H1 (cell line): ENCODE measurements around the gene LCLAT1. TPM values are rescaled to one million over a fixed set of nuclear protein-coding genes. Genes with fewer than 3 reads are reported as not detected.

ENCODE experiments used
- CTCF ChIA-PET: fragments of 300-600 bp; sonication (Branson Sonifier 250); formaldehyde crosslinking; loops from one replicate; lab custom pipeline; 2021; ENCODE audit not compliant: partially characterized antibody; lab: Charles Lee
- POLR2A ChIA-PET: fragments of 300-600 bp; sonication (Branson Sonifier 250); formaldehyde crosslinking; loops from one replicate; lab custom pipeline; 2021; ENCODE audit warnings: inconsistent platforms; ENCODE audit not compliant: partially characterized antibody; lab: Charles Lee
- DNase-seq, 2 experiments: peaks; one replicate each; pipeline versions ENCODE4 v3.0.0 to v3.0.0-alpha.2; 2010 to 2022; ENCODE audit warnings: low spot score in 2 of 2, low read depth in 1 of 2, mixed read lengths in 1 of 2
- FAIRE-seq: peaks from 2 replicates; lab custom pipeline; 2011; peaks lifted over from hg19 to GRCh38; lab: Jason Lieb, UNC
- H2AFZ ChIP-seq: 2 replicates; pipeline ENCODE4 v1.8.1; 2012; ENCODE audit warnings: low read length, inconsistent platforms
- H2AK5ac ChIP-seq: 2 replicates; pipeline ENCODE4 v1.6.1; 2013; ENCODE audit warnings: low read depth, low read length
- H2BK120ac ChIP-seq: replicated peaks from 2 replicates; pipeline ENCODE3; 2013; ENCODE audit warnings: low read depth, low read length, inconsistent platforms
- H2BK12ac ChIP-seq: 2 replicates; pipeline ENCODE4 v1.6.1; 2013; ENCODE audit warnings: low read depth, low read length
- H2BK15ac ChIP-seq: 2 replicates; pipeline ENCODE4 v1.6.1; 2013; ENCODE audit warnings: low read length
- H2BK20ac ChIP-seq: 2 replicates; pipeline ENCODE4 v1.6.1; 2013; ENCODE audit warnings: low read length
- H2BK5ac ChIP-seq: 2 replicates; pipeline ENCODE4 v1.6.1; 2013; ENCODE audit warnings: low read depth, low read length
- H3K14ac ChIP-seq: 2 replicates; pipeline ENCODE4 v1.6.1; 2013; ENCODE audit warnings: inconsistent platforms; ENCODE audit not compliant: insufficient read length
- H3K18ac ChIP-seq: 2 replicates; pipeline ENCODE4 v1.6.1; 2013; ENCODE audit warnings: low read length; ENCODE audit errors: extremely low read depth
- H3K23ac ChIP-seq: 2 replicates; pipeline ENCODE4 v1.6.1; 2013; ENCODE audit warnings: inconsistent platforms; ENCODE audit not compliant: insufficient read length
- H3K23me2 ChIP-seq: 2 replicates; pipeline ENCODE4 v1.6.1; 2013; ENCODE audit warnings: low read depth, low read length
- H3K27ac ChIP-seq: 2 replicates; pipeline ENCODE4 v1.6.1; 2011; ENCODE audit warnings: low read depth, low read length, inconsistent platforms
- H3K27me3 ChIP-seq, 4 experiments: replicated peaks in 1 of 4; 1 replicate in 1 of 4; 2 replicates in 3 of 4; pipeline versions ENCODE4 v1.6.1 to v1.8.1; 2011 to 2013; ENCODE audit warnings: low read length in 3 of 4, mild to moderate bottlenecking in 3 of 4, inconsistent platforms in 2 of 4, mixed read lengths in 2 of 4, moderate library complexity in 1 of 4; ENCODE audit not compliant: control insufficient read depth in 3 of 4, insufficient read depth in 3 of 4; ENCODE audit errors: extremely low read depth in 1 of 4
- H3K36me3 ChIP-seq, 4 experiments: 2 replicates each; pipeline versions ENCODE4 v1.6.1 to v1.8.1; 2011 to 2013; ENCODE audit warnings: mild to moderate bottlenecking in 4 of 4, low read length in 3 of 4, moderate library complexity in 2 of 4, control low read depth in 1 of 4, inconsistent platforms in 1 of 4; ENCODE audit not compliant: insufficient read depth in 4 of 4, control insufficient read depth in 2 of 4
- H3K4ac ChIP-seq: replicated peaks from 2 replicates; pipeline ENCODE3; 2013; ENCODE audit warnings: low read length, low read depth, mixed read lengths, inconsistent platforms; ENCODE audit not compliant: insufficient read length
- H3K4me1 ChIP-seq, 4 experiments: replicated peaks in 1 of 4; 1 replicate in 1 of 4; 2 replicates in 3 of 4; pipeline versions ENCODE4 v1.6.1 to v1.8.1; 2011 to 2013; ENCODE audit warnings: low read length in 3 of 4, inconsistent platforms in 2 of 4, mixed read lengths in 1 of 4; ENCODE audit not compliant: insufficient read depth in 4 of 4, control insufficient read depth in 3 of 4
- H3K4me2 ChIP-seq, 2 experiments: 2 replicates each; pipeline versions ENCODE4 v1.6.1 to v1.8.1; 2011 to 2013; ENCODE audit warnings: low read depth in 2 of 2, low read length in 2 of 2, control low read depth in 1 of 2, inconsistent platforms in 1 of 2, mild to moderate bottlenecking in 1 of 2; ENCODE audit not compliant: insufficient read depth in 1 of 2
- H3K4me3 ChIP-seq, 4 experiments: fragments of 200-600, 300-600 bp in 1 of 4; sonication (generic), shearing (Covaris generic), sonication (Bioruptor Twin) in 1 of 4; 2 replicates each; pipeline versions ENCODE4 v1.5.1 to v1.8.1; 2011 to 2016; ENCODE audit warnings: low read length in 4 of 4, low read depth in 3 of 4, control low read depth in 2 of 4, inconsistent platforms in 2 of 4, mild to moderate bottlenecking in 2 of 4, mixed read lengths in 1 of 4, moderate library complexity in 1 of 4; ENCODE audit not compliant: insufficient read depth in 2 of 4; ENCODE audit errors: extremely low read depth in 1 of 4
- H3K56ac ChIP-seq: replicated peaks from 2 replicates; pipeline ENCODE3; 2013; ENCODE audit warnings: low read depth, mild to moderate bottlenecking, mixed read lengths, low read length, inconsistent platforms; ENCODE audit not compliant: insufficient read length
- H3K79me1 ChIP-seq: 2 replicates; pipeline ENCODE4 v1.6.1; 2013; ENCODE audit warnings: low read depth, low read length, control low read depth
- H3K79me2 ChIP-seq, 2 experiments: 2 replicates each; pipeline versions ENCODE4 v1.6.1 to v1.8.1; 2012 to 2013; ENCODE audit warnings: low read length in 2 of 2, mild to moderate bottlenecking in 2 of 2, inconsistent platforms in 1 of 2; ENCODE audit not compliant: insufficient read depth in 2 of 2, control insufficient read depth in 1 of 2
- H3K9ac ChIP-seq, 4 experiments: replicated peaks in 1 of 4; 1 replicate in 1 of 4; 2 replicates in 3 of 4; pipeline versions ENCODE4 v1.6.1 to v1.8.1; 2011 to 2013; ENCODE audit warnings: low read depth in 3 of 4, low read length in 3 of 4, control low read depth in 2 of 4, mild to moderate bottlenecking in 2 of 4, moderate library complexity in 2 of 4, inconsistent platforms in 1 of 4; ENCODE audit errors: extremely low read depth in 1 of 4
- H3K9me3 ChIP-seq, 2 experiments: 2 replicates each; pipeline versions ENCODE4 v1.6.1 to v1.8.1; 2012 to 2013; ENCODE audit warnings: mild to moderate bottlenecking in 2 of 2, moderate library complexity in 2 of 2, control low read depth in 1 of 2, inconsistent platforms in 1 of 2, low read depth in 1 of 2, low read length in 1 of 2, mixed read lengths in 1 of 2; ENCODE audit not compliant: insufficient read depth in 2 of 2
- H4K20me1 ChIP-seq, 2 experiments: replicated peaks in 1 of 2; 2 replicates each; pipeline versions ENCODE3 to v1.8.1; 2011 to 2013; ENCODE audit warnings: inconsistent platforms in 2 of 2, low read length in 2 of 2, mild to moderate bottlenecking in 1 of 2; ENCODE audit not compliant: insufficient read depth in 2 of 2, control insufficient read depth in 1 of 2
- H4K5ac ChIP-seq: 2 replicates; pipeline ENCODE4 v1.6.1; 2013; ENCODE audit warnings: low read length, low read depth, mixed read lengths, inconsistent platforms; ENCODE audit not compliant: insufficient read length
- H4K8ac ChIP-seq: 2 replicates; pipeline ENCODE4 v1.8.0; 2013; ENCODE audit warnings: mild to moderate bottlenecking, moderate library complexity, low read length, inconsistent platforms; ENCODE audit not compliant: insufficient read depth; ENCODE audit errors: extremely low read depth
- H4K91ac ChIP-seq: replicated peaks from 2 replicates; pipeline ENCODE3; 2013; ENCODE audit warnings: low read length, mixed read lengths, inconsistent platforms; ENCODE audit not compliant: insufficient read length
- BACH1 ChIP-seq: IDR thresholded peaks from 2 replicates; pipeline ENCODE4 v1.6.1; 2012; ENCODE audit warnings: low read length, improper control_type of control experiment
- BRCA1 ChIP-seq: IDR thresholded peaks from 2 replicates; pipeline ENCODE4 v1.6.1; 2012; ENCODE audit warnings: low read depth, low read length, improper control_type of control experiment
- CEBPB ChIP-seq: IDR thresholded peaks from 2 replicates; pipeline ENCODE4 v1.6.1; 2012; ENCODE audit warnings: low read depth, low read length
- CHD2 ChIP-seq: IDR thresholded peaks from 2 replicates; pipeline ENCODE4 v1.6.1; 2012; ENCODE audit warnings: low read length, improper control_type of control experiment
- CREB1 ChIP-seq: IDR thresholded peaks from 2 replicates; pipeline ENCODE4 v1.6.1; 2012; ENCODE audit warnings: inconsistent platforms
- EP300 ChIP-seq, 2 experiments: IDR thresholded peaks; 1 replicate in 1 of 2; 2 replicates in 1 of 2; pipeline ENCODE4 v1.6.1; 2011 to 2012; ENCODE audit warnings: low read depth in 2 of 2, low read length in 2 of 2, mild to moderate bottlenecking in 2 of 2, borderline replicate concordance in 1 of 2, inconsistent platforms in 1 of 2, moderate library complexity in 1 of 2
- KDM1A ChIP-seq: fragments of 200-600, 300-600 bp; sonication (generic); IDR thresholded peaks from 2 replicates; pipeline ENCODE4 v1.7.1; 2016; ENCODE audit warnings: mild to moderate bottlenecking, low read length, borderline replicate concordance
- MAFK ChIP-seq: IDR thresholded peaks from 2 replicates; pipeline ENCODE4 v1.6.1; 2012; ENCODE audit warnings: low read depth, mild to moderate bottlenecking, improper control_type of control experiment, low read length
- RBBP5 ChIP-seq: IDR thresholded peaks from 2 replicates; pipeline ENCODE4 v1.7.1; 2012; ENCODE audit warnings: low read depth, mild to moderate bottlenecking, inconsistent platforms, low read length, moderate library complexity, borderline replicate concordance
- RFX5 ChIP-seq: IDR thresholded peaks from 2 replicates; pipeline ENCODE4 v1.6.1; 2011; ENCODE audit warnings: low read depth, low read length, improper control_type of control experiment, borderline replicate concordance
- TAF7 ChIP-seq: optimal IDR thresholded peaks from 2 replicates; pipeline ENCODE3; 2011; ENCODE audit warnings: low read depth, mild to moderate bottlenecking, inconsistent platforms, low read length, moderate library complexity, borderline replicate concordance
- TBP ChIP-seq: IDR thresholded peaks from 2 replicates; pipeline ENCODE4 v1.6.1; 2011; ENCODE audit warnings: low read depth, low read length, improper control_type of control experiment
- ZNF274 ChIP-seq: IDR thresholded peaks from 2 replicates; pipeline ENCODE4 v1.7.0; 2012; ENCODE audit warnings: low read length, borderline replicate concordance; ENCODE audit errors: extremely low read depth
- WGBS, 2 experiments: shearing (Covaris generic) in 1 of 2; methylation state at CpG; one replicate each; pipeline versions ENCODE4 v1.1.6 to v1.1.7; 2013 to 2015; ENCODE audit warnings: low lambda C conversion rate in 2 of 2, mixed read lengths in 2 of 2, inconsistent platforms in 1 of 2, low coverage in 1 of 2, missing lambda C conversion rate in 1 of 2; ENCODE audit not compliant: insufficient replicate concordance in 2 of 2, insufficient coverage in 1 of 2, insufficient read length in 1 of 2; ENCODE audit errors: extremely low coverage in 1 of 2, missing lambda C conversion rate in 1 of 2; 5-methylcytosine and 5-hydroxymethylcytosine counted together
- polyA plus RNA-seq, 7 experiments: library from polyadenylated mRNA; depleted of rRNA in 3 of 7; stranded (reverse) in 5 of 7; unstranded in 2 of 7; fragments of >200 nt in 5 of 7; fragments of 200-250 nt in 2 of 7; gene quantifications; 1 replicate in 5 of 7; 2 replicates in 1 of 7; 4 replicates in 1 of 7; pipeline versions ENCODE4 v1.2.1 to v1.2.3, GENCODE V29; 2011 to 2013; ENCODE audit warnings: missing spikeins in 2 of 7, mixed read lengths in 2 of 7
- total RNA-seq: library from RNA; stranded (reverse); fragmentation: NEBNext Ultra II Directional; extraction: Animal tissue kit (Norgen Biotek cat#: 25700); gene quantifications from 2 replicates; pipeline ENCODE4 v1.2.1, GENCODE V29; 2021

LCLAT1 gene
- total and polyA plus RNA-seq, 2 of the 8 experiments (the other 6 are each of a cell fraction or from before 2014, with no cell fraction given) = 7.6 to 22.0 TPM

DNA sequence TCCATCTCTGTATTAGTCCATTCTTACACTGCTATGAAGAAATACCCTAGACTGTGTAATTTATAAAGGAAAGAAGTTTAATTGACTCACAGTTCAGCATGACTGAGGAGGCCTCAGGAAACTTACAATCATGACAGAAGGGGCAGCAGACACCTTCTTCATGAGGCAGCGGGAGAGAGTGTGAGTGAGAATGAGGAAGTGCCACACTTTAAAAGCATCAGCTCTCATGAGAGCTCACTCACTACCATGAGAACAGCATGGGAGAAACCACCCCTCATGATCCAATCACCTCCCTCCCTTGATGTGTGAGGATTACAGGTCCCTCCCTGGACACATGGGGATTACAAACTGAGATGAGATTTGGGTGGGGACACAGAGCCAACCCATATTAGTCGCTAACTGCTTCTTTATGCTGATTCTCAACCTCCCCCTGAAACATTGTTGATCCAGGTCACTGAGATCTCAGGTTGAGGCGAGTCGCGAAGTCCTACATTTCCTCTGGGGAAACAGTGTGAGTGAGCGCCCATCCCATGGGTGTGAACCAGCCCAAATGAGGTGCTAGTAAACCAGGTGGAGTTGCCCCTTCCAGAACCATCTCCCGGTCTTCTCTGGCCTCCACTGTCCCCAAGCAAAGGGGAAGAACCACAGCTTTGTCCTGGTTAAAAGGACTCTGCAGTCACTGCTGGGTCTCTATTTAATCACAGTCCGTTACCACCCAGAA lies 236.3 kb downstream of the LCLAT1 start:
- no peak for FAIRE-seq
- Histone ChIP-seq H3K18ac (no peak overlapping the region), H3K4ac (no peak overlapping the region), H3K79me2 (no peaks in the 10 kb centered on the region), H4K91ac (no peak overlapping the region), H3K4me3 (no peak overlapping the region), H3K27ac (no peak overlapping the region), H3K23me2 (no peaks in the 10 kb centered on the region), H2AFZ (no peak overlapping the region), H2AK5ac (no peak overlapping the region), H3K4me1 (no peaks in the 10 kb centered on the region), H4K8ac (no peak overlapping the region), H3K27me3 (no peaks in the 10 kb centered on the region), H3K4me2 (no peak overlapping the region), H4K20me1 (no peaks in the 10 kb centered on the region), H3K36me3 (no peaks in the 10 kb centered on the region), H2BK120ac (no peak overlapping the region), H3K9ac (no peak overlapping the region), H3K9me3 (no peaks in the 10 kb centered on the region), H2BK5ac (no peak overlapping the region), H2BK20ac (no peak overlapping the region), H4K5ac (no peak overlapping the region), H3K14ac (no peak overlapping the region), H2BK12ac (no peak overlapping the region), H3K56ac (no peak overlapping the region), H2BK15ac (no peak overlapping the region), H3K79me1 (no peaks in the 10 kb centered on the region; the same call in 1 of the 2 replicates), H3K23ac (no peak overlapping the region)
- CTCF ChIA-PET = interaction anchor here (0.6 to 1.9 kb wide), 3 partner anchors 14 to 26 kb away, joined by 3 to 5 read pairs (median 4); no protein-coding TSS in a partner anchor
- 83% methylated on average over 8 of the region's 8 CpGs; no CpG with 5 or more reads in 1 of the 2 experiments for WGBS, 2 experiments
- POLR2A ChIA-PET = no interaction called here
- DNase-seq = peak in 1 of 2 experiments; percentile 19
- TF ChIP-seq CHD2 (no peak), BRCA1 (no peak), MAFK (no peak), KDM1A (no peak), RFX5 (no peak), CREB1 (no peak), BACH1 (no peak), TBP (no peak), EP300 (IDR thresholded peaks at IDR 0.05; ENCODE audit: borderline replicate concordance in 1 of 2, low read depth in 2 of 2, low read length in 2 of 2) (no peak), TAF7 (no peak), RBBP5 (no peak), ZNF274 (no peak), CEBPB (no peak)
